HK-2 (cell line): ENCODE data around the gene NOLC1.
"Not testable (repeated sequence)": the region's sequence is repeated elsewhere in the genome, so short reads cannot be mapped to it uniquely, and the experiment has no call there.

ENCODE experiments used
- DNase-seq: peaks from one replicate; pipeline ENCODE4 v3.0.0-alpha.2; 2018; ENCODE audit not compliant: unreplicated experiment

The NOLC1 gene

GRCh38 chr10:102154466-102155116 lies 2.4 kb downstream of the NOLC1 start:
- no peak for DNase-seq

GRCh38 chr10:102157224-102157623 lies 5.0 kb downstream of the NOLC1 start:
- no peak for DNase-seq

- no peak for DNase-seq
These were observed 6.9 kb downstream of the NOLC1 start for GRCh38 chr10:102159051-102159597.

DNA sequence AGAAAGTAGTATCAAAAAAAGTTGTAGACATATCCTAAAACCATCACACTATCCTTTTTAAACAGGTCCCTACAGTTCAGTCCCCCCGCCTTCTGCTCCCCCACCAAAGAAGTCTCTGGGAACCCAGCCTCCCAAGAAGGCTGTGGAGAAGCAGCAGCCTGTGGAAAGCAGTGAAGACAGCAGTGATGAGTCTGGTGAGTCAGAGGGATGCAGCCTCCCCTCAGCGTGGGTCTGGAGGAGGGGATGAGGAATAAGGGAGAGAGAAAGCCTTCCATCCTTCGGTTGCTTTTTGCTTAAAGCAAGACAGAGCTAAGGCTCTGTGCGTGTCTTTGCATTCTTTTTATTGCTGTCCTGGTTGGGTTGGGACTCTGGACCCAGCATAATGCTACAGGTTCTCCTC lies 7.6 kb downstream of the NOLC1 start:
- no peak for DNase-seq

GRCh38 chr10:102163342-102163989 lies 11.3 kb downstream of the NOLC1 start:
- DNase-seq, result no peak

DNA sequence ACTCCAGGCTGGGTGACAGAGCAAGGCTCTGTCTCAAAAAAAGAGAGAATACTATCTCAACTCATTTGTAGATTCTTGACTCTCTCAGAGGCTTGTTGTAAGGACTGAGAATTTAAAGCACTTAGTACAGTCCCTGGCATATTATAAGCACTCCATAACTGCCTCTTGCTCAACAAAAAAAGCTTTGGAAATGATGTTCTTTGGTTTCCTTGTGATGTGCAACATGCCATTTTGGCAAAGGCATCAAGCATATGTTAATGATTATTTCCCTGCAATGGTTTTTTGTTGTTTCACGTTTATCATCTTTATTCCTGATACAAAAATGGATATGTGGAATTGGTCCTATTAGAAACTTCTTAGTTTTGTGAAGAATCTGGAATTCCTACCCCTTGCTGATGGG lies 15.7 kb downstream of the NOLC1 start:
- DNase-seq, result no peak

DNA sequence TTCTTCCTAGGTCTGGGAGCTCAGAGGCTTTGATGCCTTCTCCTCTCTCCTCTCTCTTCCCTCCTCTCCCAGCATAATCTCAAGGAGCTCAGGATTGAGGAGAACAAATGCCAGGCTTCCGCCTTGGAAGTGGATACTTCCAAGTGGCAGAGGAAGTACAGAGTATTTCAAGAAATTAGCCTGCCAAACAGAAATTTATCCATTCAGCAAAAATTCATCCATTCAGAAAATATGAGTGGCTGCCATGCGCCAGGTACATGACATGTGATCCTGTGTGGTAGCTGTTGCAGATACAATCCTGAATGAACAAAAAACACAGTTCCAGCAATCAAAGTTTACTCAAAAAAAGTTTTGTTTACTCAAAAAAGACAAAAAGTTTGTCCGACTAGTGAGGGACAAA lies 18.4 kb downstream of the NOLC1 start:
- DNase-seq, result no peak

- no peak for DNase-seq
These were observed 20.1 kb downstream of the NOLC1 start for GRCh38 chr10:102172288-102172687.

- DNase-seq, result no peak
These were observed 23.2 kb downstream of the NOLC1 start for GRCh38 chr10:102175415-102175814.

DNA sequence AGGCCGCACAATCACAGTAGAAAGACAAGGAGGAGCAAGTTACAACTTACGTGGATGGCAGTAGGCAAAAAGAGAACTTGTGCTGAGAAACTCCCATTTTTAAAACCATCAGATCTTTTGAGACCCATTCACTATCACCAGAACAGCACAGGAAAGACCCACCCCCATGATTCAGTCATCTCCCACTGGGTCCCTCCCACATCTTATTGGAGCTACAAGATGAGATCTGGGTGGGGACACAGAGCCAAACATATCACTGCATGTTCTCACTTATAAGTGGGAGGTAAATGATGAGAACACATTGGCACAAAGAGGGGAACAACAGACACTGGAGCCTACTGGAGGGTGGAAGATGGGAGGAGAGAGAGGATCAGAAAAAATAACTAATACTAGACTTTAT lies 32.4 kb downstream of the NOLC1 start:
- DNase-seq, result no peak

GRCh38 chr10:102185272-102185671 lies 33.1 kb downstream of the NOLC1 start:
- DNase-seq, result no peak

DNA sequence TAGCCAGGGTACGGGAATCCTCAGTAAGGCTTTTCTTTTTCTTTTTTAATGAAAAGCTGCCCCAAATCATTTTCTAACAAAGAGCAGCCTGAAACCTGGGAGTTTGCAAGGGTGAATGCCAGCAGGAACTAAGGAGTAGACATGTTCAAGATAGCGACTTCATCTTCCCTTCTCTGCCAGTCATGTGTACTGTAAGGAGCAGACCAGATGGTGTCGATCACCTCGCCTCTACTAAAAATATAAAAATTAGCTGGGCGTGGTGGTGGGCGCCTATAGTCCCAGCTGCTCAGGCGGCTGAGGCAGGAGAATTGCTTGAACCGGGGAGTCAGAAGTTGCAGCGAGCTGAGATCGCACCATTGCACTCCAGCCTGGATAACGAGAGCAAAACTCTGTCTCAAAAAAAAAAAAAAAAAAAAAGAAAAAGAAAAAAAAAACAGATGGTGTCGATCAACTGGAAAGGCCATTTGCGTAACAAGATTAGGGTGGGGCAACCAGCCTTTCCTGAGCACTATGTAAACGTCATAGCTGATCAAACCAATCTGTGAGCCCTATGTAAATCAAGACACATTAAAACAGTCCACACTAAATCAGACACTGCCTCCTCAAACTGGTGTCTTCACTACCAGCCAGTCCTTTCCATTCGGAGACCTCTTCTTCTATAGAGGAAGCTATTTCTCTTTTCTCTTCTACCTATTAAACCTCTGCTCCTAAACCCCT lies 33.8 kb downstream of the NOLC1 start:
- no peak for DNase-seq

GRCh38 chr10:102188298-102188940 lies 36.2 kb downstream of the NOLC1 start:
- DNase-seq, result no peak

- not testable (repeated sequence) for DNase-seq
These were observed 37.0 kb downstream of the NOLC1 start for GRCh38 chr10:102188941-102189898.

DNA sequence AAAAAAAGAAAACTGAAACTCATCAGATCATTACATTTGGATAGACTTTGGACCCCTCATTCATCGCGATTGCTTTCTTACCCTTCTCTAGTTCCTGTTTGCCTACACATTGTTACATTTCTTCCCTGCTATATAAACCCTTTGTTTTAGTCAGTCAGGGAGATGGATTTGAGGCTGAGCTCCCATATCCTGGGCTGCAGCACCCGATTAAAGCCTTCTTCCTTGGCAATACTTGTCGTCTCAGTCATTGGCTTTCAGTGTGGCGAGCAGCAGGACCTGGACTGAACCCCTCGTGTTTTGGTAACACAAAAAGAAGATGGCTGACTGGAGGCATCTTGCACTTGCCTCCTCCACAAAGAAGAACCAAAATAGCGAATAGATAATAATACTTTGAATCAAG lies 39.8 kb downstream of the NOLC1 start:
- DNase-seq, result no peak

GRCh38 chr10:102195296-102195870 lies 43.2 kb downstream of the NOLC1 start:
- no peak for DNase-seq

DNA sequence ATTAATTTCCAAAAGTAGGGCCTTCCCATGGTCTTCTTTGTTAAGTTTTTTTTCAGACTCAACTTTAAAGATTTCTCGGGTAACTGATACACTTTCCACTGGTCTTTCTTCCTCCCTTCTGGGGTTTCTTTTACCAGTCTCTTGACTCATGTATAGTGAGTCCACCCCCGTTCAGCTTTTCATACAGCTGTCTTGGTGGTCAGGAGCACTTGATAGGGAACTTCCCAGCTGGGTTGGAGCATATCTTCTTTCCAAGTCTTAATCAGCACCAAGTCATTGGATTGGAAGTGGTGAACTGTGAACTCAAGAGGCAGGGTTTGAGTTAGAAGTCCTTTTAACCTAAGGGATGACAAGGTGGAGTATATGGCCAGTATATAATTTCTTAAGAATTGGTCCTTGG lies 44.7 kb downstream of the NOLC1 start:
- no peak for DNase-seq

DNA sequence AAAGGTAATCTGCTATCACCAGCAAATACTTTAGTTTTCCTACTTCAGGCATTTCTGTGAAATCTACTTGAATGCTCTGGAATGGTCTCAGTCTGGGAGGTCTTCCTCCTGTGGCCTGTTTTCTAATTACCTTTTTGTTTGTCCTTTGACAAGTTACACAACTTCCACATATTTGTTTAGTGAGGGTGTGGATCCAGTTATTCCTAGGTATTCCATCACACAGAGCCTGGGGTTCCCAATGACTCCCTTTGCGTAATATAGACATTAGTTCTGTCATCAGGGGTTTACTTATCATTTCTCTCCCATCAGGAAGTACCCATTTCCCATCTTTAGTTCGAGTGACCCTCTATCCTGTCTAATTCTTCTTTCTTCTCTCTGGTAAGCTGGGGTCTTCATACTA lies 45.8 kb downstream of the NOLC1 start:
- DNase-seq, result no peak

- DNase-seq, result no peak
These were observed 48.8 kb downstream of the NOLC1 start for GRCh38 chr10:102200751-102201640.

DNA sequence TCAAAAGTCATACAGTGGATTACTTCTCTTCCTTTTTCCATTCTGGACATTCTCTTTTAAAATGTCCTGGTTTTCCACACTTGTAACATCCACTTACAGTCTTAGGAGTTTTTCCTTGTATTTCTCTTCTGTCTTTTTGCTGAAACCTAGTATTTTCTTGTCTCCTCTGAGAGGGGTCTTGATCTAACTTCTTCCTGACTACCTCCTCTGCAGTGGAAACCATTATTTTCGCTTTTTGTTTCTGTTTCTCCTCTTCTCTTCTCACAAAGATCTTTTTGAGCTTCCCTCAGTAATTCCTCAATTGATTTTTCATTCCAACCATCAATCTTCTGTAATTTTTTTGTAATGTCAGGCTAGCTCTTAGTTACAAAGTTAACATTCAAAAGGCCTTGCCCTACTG lies 50.2 kb downstream of the NOLC1 start:
- no peak for DNase-seq
